GM18519 (cell line): Measurements from ENCODE around the gene UHRF2.
"Not testable (repeated sequence)": the region's sequence is repeated elsewhere in the genome, so short reads cannot be mapped to it uniquely, and the experiment has no call there.

Experiments
- ATAC-seq: cut with Tn5 transposase; IDR thresholded peaks from one replicate; pipeline ENCODE4 v1.9.1; 2021; ENCODE audit warnings: mild to moderate bottlenecking, moderate library complexity; ENCODE audit not compliant: unreplicated experiment, low FRiP score

Gene UHRF2

DNA sequence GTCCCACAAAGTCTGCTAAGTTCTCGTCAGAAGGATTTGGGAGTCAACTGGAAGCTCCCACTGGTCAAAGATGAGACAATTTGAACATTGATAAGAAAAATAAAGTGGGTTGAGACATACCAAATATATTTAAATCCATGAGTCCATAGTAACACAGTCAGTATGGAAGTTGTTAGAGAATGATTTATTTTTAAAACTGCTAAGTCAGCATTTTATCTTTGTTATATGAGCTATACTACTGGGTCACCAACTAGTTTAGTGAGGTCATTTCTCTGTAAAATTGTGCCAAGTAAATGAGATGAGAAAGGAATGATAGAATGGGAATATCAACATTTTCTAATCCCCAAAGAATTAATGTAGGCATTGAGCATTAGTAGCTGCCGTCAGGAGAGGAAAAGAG, 60.2 kb downstream of the UHRF2 start:
- ATAC-seq: no peak

DNA sequence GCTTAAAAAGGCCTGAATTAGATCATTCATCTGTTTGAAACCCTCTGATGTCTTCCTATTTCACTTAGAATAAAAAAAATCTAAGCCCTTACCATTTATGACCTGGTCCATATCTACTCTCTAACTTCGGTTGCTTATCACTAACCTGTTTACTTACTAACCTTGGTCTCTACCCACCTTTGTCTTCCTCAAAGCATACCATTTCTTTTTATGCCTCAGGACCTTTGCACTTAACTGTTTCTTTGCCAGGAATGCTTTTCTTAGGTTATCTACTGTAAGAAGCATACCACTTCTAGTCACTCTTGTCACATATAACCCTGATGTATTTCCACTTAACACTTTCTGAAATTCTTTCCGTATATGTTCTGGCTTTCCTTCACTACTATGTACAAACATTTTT, 67.0 kb downstream of the UHRF2 start:
- ATAC-seq: no peak

DNA sequence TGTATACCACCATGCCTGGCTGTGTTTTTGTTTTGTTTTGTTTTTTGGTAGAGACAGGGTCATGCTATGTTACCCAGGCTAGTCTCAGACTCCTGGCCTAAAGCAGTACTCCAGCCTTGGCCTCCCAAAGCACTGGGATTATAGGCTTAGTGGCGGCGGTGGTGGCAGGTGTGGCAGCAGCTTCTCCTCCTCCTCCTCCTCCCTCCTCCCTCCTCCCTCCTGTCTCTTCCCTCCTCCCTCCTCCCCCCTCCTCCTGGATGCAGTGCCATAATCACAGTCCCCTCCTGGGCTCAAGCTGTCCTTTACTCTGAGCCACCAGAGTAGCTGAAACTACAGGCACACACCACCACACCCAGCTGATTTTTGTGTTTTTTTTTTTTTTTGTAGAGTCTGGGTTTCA, 71.2 kb downstream of the UHRF2 start:
- ATAC-seq: no peak

DNA sequence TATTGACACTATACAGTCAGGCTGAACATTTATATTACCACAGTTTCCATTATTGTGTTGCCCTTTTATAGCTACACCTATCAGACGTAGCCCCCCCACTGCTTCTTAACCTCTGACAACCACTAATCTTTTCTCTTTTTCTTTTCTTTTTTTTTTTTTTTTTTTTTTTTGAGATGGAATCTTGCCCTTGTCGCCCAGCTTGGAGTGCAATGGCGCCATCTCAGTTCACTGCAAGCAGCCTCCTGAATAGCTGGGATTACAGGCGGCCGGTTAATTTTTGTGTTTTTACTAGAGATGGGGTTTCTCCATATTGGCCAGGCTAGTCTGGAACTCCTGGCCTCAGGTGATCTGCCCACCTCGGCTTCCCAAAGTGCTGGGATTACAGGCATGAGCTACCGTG, 75.4 kb downstream of the UHRF2 start:
- no peak for ATAC-seq

DNA sequence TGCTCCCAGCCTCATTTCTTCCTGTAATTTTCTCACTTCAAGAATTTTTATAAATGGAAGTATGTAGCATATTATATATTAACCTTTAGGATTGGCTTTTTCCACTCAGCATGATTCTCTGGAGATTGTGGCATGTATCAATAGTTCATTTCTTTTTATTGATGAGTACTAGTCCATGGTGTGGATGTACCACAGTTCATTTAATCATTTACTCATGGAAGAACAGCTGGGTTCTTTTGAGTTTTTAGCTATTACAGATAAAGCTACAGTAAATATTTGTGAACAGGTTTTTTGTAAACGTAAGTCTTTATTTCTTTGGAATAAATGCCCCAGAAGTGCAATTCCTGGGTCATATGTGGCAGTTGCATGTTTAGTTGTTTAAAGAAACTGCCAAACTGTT, 76.1 kb downstream of the UHRF2 start:
- no peak for ATAC-seq

DNA sequence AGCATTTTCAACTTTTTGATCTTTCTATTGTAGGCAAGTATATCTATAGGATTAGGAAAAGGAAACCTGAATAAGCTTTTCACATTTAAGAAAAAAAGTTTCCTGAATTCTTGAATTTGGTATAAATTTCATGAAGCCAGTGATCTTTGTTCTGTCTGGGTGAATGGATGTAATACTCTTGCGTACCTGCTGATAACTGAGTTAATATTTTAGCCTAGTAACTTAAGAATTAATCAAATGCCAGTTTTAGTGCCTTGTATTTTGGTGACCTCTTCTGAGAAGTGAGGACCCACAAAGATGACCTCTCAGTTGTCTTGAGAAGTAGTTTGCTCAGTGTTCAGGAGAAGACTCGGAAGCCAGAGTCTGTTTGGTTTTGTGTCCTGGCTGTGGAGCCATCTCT, 77.9 kb downstream of the UHRF2 start:
- no peak for ATAC-seq

DNA sequence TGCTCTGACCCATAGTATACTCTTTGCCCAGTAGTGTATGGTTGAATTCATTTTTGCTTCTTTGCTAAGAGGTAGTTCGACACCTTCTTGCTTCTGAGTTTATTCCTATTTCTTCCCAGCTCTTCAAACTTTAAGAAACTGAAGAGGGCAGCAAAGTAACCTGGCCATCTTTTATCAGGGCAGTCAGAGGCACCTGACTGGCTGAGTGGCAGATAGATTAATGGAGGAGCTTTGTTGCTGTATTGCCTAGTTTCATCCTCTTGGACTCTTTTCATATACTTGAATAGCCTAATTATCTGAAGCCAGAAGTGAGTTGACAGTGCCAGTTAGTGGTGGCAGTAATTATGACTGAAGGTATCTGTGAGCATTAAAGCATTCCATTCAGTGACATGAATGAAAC, 82.5 kb downstream of the UHRF2 start:
- no peak for ATAC-seq

DNA sequence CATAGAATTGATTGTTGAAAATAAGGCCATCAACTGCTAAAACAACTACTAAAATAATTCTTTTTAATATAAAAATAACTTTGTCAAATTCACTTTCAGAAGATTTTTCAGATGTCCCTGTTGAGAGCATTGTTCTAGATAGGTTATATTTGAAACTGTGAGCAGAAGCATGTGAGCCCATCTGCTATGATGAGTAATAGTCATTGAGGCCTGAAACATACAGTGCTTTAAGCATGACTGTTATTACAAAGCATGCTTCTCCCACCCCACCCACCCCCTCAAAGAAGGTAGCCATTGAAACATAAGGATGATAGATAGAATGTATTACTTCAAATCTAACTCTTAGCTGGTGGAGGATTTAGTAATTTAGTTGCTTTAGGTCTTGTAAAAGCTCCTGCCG, 86.0 kb downstream of the UHRF2 start:
- no peak for ATAC-seq

DNA sequence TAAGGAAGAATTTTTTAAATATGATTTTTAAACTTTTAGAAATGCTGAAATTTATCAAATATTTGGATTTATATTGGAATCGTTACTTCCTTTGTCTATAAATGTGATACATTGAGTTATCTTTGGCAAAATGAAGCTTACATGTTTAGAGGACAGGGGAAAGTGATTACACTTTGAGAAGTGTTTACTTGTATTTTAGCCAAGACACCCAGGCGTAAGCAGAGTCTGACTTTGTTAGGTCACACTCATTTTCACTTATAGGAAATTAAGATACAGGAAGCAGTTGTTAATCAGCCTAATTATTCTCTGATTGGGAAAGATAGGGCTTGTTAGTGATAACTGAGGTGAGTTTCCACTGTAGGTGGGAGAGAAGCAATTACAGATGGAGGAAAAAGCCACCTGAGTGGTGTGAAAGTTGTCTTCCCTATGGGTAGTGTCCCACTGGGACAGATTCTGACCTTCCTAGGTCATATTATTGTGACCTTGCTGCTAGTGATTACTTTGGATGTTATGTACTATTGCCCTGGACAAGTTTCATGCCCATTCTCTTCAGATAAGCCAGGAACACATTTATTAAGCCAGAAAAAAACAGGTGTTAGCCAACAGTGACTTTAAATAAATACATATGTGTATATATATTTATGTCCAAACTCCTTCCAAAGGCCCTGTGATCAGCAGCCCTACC, 88.7 kb downstream of the UHRF2 start:
- no peak for ATAC-seq

DNA sequence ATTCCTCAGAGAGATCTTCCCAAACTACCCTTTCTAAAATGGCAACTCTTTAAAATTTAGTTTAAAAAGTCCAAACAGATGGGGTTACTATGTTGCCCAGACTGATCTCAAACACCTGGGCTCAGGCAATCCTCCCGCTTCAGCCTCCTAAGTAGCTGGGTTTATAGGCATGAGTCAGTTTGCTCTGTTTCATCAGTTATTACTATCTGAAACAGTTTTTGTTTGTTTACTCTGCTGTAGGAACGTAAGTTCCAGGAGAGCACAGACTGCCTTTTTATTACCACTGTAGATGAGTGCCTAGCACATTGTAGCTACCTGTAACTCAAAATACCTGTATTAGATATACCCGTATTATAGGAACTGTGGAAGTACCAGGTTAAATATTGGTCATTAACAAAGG, 89.4 kb downstream of the UHRF2 start:
- no peak for ATAC-seq

DNA sequence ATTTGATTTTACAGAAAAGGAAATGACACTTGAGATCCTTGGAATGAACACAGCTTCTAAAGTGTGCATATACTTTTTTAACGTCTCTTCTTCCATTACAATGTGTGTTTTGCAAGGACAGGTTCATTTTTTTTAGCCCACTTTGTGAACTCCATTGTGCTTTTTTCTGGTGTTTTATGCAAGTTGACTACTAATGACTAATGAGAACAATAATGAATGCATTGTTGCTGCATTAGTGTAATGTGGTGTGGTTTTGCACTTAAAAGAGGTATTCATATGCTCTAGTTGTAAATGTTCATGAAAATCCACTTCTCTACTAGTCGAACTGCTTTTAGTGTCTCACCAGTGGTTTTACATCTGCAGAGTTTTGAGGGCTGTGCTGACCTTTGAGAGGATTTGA, 93.6 kb downstream of the UHRF2 start:
- ATAC-seq: no peak

DNA sequence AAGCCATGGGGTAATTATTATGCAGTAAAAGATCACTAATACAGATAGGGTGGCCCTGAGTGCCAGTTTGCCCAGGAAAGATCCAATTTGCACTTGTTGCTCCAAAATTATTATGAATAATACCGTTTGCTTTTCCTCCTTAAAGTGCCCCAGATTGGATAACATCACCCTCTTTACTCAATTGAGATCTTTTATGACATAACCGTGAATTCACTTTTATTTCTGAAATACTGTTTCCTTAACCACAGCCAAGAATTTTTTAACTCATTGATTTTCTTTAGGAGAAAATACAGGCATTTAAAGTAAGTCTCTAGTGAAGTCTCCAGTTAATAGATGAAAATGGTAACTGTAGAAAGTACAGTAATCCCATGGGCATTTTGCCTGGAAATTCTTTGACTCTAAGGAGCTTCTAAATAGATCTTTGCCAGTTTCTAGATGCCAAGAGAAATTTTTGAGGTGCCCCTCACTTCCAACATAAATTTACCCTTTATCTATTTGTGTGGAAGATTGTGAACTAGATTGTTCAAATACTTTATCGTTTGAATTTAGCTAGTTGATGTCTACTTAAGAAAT, 99.2 kb downstream of the UHRF2 start:
- ATAC-seq: no peak

DNA sequence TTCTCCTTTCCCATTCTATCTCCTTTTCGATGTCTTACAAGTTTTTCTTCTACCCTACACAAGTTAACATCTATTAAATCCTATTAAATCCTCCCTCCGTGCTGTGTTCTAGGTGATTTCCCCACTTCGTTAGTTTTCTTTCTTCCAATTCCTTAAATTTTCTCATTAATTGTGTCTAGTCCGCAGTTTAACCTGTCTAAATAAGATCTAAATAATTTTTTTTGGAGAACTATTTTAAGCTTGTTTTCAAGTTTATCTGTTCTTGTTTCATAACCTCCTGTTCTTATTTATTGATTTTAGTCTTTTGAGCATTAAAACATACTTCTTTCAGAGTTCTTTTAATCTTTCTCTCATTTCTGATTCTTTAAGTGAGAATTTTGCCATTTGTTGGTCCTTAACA, 109.3 kb downstream of the UHRF2 start:
- ATAC-seq: no peak

DNA sequence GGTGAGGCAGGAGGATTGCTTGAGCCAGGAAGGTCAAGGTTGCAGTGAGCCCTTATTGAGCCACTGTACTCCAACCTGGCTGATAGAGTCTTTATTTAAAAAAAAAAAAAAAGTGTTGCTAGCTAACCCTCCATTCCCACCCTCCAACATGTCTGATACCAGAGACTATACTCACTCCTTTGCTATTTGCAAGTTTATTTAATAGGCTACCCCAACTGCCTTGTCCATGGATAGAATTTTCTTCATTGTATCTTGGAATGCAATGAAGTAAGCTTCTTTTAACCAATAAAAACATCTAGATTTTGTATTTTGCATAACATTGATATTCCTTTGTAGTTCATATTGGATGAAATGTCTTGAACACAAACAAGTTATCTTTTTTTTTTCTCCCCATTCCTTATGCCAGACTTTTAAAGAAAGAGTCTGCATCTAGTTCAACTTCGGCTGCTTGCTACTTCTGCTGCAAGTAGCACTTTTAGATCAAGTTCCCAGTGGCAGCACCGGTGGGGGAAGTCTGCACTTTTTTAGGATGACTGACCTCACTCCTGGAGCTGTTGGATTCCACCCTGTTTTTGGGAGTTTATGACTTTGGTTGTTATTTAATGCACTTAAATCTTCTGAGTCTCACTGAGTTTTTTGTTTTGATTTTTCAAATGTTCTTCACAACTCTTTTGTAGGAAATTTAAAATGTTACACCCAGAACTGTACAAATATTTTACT, 112.5 kb downstream of the UHRF2 start:
- no peak for ATAC-seq

DNA sequence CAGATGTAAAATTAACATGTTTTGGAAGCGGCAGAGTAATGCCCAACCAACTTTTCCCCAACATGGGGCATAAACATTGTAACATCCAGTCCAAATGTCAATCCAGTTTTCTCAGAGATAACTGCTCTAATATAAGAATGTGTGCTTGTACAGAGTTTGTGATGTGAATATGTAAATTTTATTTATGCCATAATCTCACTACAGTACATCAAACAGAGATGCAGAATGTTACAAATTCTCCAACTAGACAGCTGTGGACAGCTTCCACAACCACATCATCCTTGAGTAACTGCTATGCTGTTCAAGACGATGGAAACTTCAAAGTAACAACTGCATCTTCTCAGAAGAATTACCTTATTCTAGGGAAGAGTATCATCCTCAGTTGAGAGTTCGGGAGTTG, 122.6 kb downstream of the UHRF2 start:
- ATAC-seq: no peak

DNA sequence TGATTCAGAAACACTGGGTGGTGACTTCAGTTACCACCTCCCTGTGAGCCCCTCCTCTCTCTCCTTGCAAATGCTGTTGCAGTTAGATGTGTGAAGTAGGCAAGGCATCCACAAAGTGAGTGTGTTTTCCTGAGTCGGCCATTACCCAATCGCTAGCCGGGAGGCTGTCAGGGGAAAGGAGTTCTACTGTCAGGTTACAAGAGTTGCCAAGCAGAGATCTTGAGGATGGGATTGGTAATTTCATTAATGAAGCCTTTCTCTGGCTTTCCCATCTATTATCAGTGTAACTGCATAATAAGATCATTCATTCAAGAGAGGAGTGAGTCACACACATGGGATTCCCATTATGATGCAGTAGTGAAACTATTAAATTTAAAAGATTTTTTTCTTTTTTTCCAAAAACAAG, 125.7 kb downstream of the UHRF2 start:
- no peak for ATAC-seq

DNA sequence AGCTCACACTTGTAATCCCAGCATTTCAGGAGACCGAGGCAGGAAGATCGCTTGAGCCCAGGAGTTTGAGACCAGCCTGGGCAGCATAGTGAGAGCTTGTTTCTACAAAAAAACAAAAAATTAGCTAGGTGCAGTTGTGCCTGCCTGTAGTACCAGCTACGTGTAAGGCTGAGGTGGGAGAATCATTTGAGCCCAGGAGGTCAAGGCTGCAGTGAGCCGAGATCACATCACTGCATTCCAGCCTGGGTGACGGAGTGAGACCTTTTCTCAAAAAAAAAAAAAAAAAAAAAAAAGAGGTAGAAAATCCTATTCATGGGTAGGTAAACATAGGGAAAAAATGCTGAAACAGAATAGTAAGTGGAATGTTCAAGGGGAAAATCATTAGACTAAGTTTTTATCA, 129.6 kb downstream of the UHRF2 start:
- not testable (repeated sequence) for ATAC-seq

DNA sequence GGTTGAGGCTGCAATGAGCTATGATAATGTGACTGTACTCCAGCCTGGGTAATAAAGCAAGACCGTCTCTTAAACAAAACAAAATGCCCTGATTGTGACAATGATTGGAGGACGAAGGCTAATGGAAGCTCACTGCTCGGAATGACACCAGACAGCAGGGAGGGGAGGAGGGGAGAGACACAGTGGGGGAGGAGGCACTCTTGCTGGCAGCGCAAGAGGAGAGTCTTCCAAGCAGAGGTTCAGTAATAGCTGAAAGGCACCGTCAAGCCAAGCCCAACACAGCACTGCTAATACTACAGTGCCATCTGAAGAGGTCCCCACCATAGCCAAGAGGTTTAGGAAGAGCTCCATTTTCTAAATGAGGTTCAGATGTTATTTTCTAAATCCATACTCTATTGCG, 130.2 kb downstream of the UHRF2 start:
- ATAC-seq: no peak

DNA sequence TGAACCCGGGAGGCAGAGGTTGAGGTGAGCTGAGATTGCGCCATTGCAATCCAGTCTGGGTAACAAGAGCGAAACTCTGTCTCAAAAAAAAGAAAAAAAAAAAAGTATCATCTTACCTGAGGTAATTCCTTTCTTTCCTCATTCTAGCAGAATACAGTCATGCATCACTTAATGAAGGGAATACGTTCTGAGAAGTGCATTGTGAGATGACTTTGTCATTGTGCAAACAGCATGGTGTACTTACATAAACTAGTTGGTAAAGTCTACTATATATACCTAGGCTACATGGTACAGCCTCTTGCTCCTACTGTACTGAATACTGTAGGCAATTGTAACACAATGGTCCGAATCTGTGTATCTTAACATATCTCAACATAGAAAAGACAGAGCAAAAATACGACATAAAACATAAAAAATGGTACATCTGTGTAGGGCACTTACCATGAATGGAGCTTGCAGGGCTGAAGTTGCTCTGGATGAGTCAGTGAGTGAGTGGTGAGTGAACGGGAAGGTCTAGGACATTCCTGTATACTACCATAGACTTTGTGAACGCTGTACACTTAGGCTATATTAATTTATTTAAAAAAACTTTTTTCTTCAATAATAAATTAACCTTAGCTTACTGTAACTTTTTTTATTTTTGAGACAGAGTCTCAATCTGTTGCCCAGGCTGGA, 132.2 kb downstream of the UHRF2 start:
- no peak for ATAC-seq

DNA sequence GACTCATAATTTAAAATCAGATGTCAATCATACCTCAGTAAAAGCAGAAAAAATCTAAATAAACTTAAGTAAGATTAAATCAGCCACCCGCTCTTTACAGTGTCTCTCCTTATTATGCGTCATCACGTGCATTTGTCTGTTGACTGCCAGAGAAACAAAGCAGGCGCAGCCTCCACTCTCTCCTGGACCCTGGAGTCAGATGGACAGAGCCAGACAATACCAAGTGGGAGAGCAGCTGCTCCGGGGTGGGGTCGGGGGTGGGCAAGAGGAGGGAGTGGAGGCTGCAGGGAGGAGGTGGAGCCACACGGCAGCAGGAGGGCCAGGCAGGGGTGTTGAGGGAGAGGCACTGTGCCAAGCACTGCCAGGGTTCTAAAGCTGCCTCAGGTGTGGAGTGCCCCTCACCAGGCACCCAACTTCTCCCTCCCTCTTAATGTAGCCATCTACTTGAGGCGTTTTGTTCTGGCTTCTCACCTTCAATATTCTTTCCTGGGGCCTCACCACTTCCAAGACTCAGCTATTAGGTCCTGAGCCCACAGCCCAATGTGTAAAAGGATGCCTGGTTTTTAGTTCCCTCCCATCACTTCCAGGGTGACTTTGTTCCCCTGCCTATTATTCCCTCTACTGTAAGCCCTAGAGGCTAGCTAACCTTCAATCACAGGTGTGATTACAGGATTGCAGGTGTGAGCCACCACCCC, 136.3 kb downstream of the UHRF2 start:
- no peak for ATAC-seq

DNA sequence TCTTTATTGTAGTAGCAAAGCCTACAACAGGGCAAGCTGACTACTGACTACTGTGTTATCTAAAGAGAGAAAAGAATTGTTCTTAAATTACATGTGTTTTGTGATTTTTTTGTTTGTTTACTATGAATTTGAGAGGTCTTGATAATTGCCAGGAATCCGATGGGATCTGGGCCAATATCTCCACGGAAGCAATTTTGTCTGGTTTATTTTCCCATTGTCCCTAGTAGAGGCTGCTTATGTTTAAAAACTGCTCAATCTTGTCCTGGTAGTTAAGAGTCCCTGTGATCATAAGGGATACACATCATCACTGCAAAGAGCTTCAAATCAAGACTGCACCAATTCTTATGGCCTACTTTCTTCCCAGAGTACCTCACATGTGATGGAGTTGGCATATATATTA, 138.1 kb downstream of the UHRF2 start:
- no peak for ATAC-seq
